HTERT RPE-1 (cell line): ENCODE measurements around the gene BCAT1.
"Not testable (repeated sequence)": the region's sequence is repeated elsewhere in the genome, so short reads cannot be mapped to it uniquely, and the experiment has no call there.

ENCODE experiments used
- in situ Hi-C: fragments of 300-500 bp; cut with MboI; formaldehyde crosslinking; loops from 4 replicates; pipeline ENCODE4 v1.14.3; 2020; ENCODE audit warnings: low sequenced_read_pairs

The BCAT1 gene

GRCh38 chr12:24901576-24902461 lies 47.1 kb downstream of the BCAT1 start:
- in situ Hi-C loops: no loop called here

GRCh38 chr12:24900196-24900595 lies 48.7 kb downstream of the BCAT1 start:
- in situ Hi-C loops: no loop called here

- in situ Hi-C loops: no loop called here
These were observed 49.3 kb downstream of the BCAT1 start for GRCh38 chr12:24899503-24900075.

- in situ Hi-C loops: no loop called here
These were observed 50.3 kb downstream of the BCAT1 start for GRCh38 chr12:24898606-24899005.

- in situ Hi-C loops: no loop called here
These were observed 50.7 kb downstream of the BCAT1 start for GRCh38 chr12:24898185-24898584.

GRCh38 chr12:24896171-24896570 lies 52.7 kb downstream of the BCAT1 start:
- in situ Hi-C loops: no loop called here

- in situ Hi-C loops: no loop called here
These were observed 53.3 kb downstream of the BCAT1 start for GRCh38 chr12:24895612-24896011.

- in situ Hi-C loops: no loop called here
These were observed 54.0 kb downstream of the BCAT1 start for GRCh38 chr12:24894879-24895278.

- in situ Hi-C loops: no loop called here
These were observed 58.7 kb downstream of the BCAT1 start for GRCh38 chr12:24890048-24890803.

GRCh38 chr12:24889411-24889810 lies 59.5 kb downstream of the BCAT1 start:
- in situ Hi-C loops: no loop called here

- in situ Hi-C loops: no loop called here
These were observed 60.1 kb downstream of the BCAT1 start for GRCh38 chr12:24888813-24889212.

- in situ Hi-C loops: no loop called here
These were observed 64.0 kb downstream of the BCAT1 start for GRCh38 chr12:24884911-24885310.

- in situ Hi-C loops: no loop called here
These were observed 67.1 kb downstream of the BCAT1 start for GRCh38 chr12:24881724-24882371.

GRCh38 chr12:24881227-24881626 lies 67.7 kb downstream of the BCAT1 start:
- in situ Hi-C loops: no loop called here

- in situ Hi-C loops: no loop called here
These were observed 68.2 kb downstream of the BCAT1 start for GRCh38 chr12:24880732-24881131.

GRCh38 chr12:24879644-24880043 lies 69.3 kb downstream of the BCAT1 start:
- in situ Hi-C loops: no loop called here

- in situ Hi-C loops: no loop called here
These were observed 73.9 kb downstream of the BCAT1 start for GRCh38 chr12:24875014-24875413.

- in situ Hi-C loops: no loop called here
These were observed 76.7 kb downstream of the BCAT1 start for GRCh38 chr12:24872211-24872610.

GRCh38 chr12:24866139-24866538 lies 82.8 kb downstream of the BCAT1 start:
- in situ Hi-C loops: not testable (repeated sequence)

- in situ Hi-C loops: no loop called here
These were observed 84.1 kb downstream of the BCAT1 start for GRCh38 chr12:24864796-24865125.

GRCh38 chr12:24861766-24862540 lies 86.9 kb downstream of the BCAT1 start:
- in situ Hi-C loops: no loop called here
